Endothelial cell (in vitro differentiated cells): ENCODE measurements around the gene TPP2. TPM values are rescaled to one million over a fixed set of nuclear protein-coding genes. Genes with fewer than 3 reads are reported as not detected.

Experiments used
- DNase-seq: peaks from one replicate; pipeline ENCODE4 v3.0.0; 2021; ENCODE audit warnings: low spot score
- H3K27ac Mint-ChIP-seq: one replicate; pipeline ENCODE4 v1.8.0; 2021; ENCODE audit warnings: mixed read lengths, inconsistent platforms; ENCODE audit not compliant: unreplicated experiment
- H3K27me3 Mint-ChIP-seq: one replicate; pipeline ENCODE4 v1.8.0; 2021; ENCODE audit warnings: mild to moderate bottlenecking, moderate library complexity, mixed read lengths, inconsistent platforms; ENCODE audit not compliant: unreplicated experiment
- H3K36me3 Mint-ChIP-seq: one replicate; pipeline ENCODE4 v1.8.0; 2021; ENCODE audit warnings: mild to moderate bottlenecking, low read depth, mixed read lengths, inconsistent platforms; ENCODE audit not compliant: unreplicated experiment
- H3K4me1 Mint-ChIP-seq: one replicate; pipeline ENCODE4 v1.8.0; 2021; ENCODE audit warnings: mild to moderate bottlenecking, mixed read lengths, inconsistent platforms; ENCODE audit not compliant: unreplicated experiment
- H3K4me3 Mint-ChIP-seq: one replicate; pipeline ENCODE4 v1.8.0; 2021; ENCODE audit warnings: mild to moderate bottlenecking, mixed read lengths, inconsistent platforms; ENCODE audit not compliant: unreplicated experiment
- H3K9me3 Mint-ChIP-seq: one replicate; pipeline ENCODE4 v1.8.0; 2021; ENCODE audit warnings: mixed read lengths, inconsistent platforms; ENCODE audit not compliant: unreplicated experiment
- CTCF ChIP-seq: fragments of 200-600 bp; sonication (generic); IDR thresholded peaks from one replicate; pipeline ENCODE4 v1.5.0; 2021; ENCODE audit warnings: antibody characterized with exemption; ENCODE audit not compliant: unreplicated experiment
- long read RNA-seq: library from polyadenylated mRNA; unstranded; transcript quantifications from one replicate; pipeline ENCODE4 v2.0.0, GENCODE V29; 2020; ENCODE audit not compliant: unreplicated experiment
- total RNA-seq: library from RNA; stranded (reverse); fragmentation: NEBNext Ultra II Directional; extraction: Animal tissue kit (Norgen Biotek cat#: 25700); gene quantifications from one replicate; pipeline ENCODE4 v1.2.1, GENCODE V29; 2021; ENCODE audit not compliant: unreplicated experiment

Gene TPP2
- total RNA-seq: 91.2 TPM
- long read RNA-seq, partial matches to known transcripts: 17 of 19 reads
- long read RNA-seq, other reads (novel, unspliced or antisense): 1 of 19 reads

- peaks cover 61% of the 10 kb centered on the region for H3K4me1 Mint-ChIP-seq
- peak within 1 kb of the TSS; percentile 99 for H3K27ac Mint-ChIP-seq
- peaks cover 7% of the 10 kb centered on the region for H3K36me3 Mint-ChIP-seq
These were observed at the start of gene TPP2 for GRCh38 chr13:102596147-102597028. Gene TPP2, plus strand, starts transcription at chr13:102596986. Its CDS starts 53 bp downstream, at chr13:102597039.

GRCh38 chr13:102548811-102549210 is 48.0 kb upstream of the TPP2 start:
- H3K27me3 Mint-ChIP-seq: no peaks in the 10 kb centered on the region
- H3K4me3 Mint-ChIP-seq: no peak overlapping the region
- no peak overlapping the region for H3K27ac Mint-ChIP-seq
- no peaks in the 10 kb centered on the region for H3K36me3 Mint-ChIP-seq
- no peak for DNase-seq
- no peak for TF ChIP-seq CTCF
- no peaks in the 10 kb centered on the region for H3K4me1 Mint-ChIP-seq
- no peaks in the 10 kb centered on the region for H3K9me3 Mint-ChIP-seq

More at GRCh38 chr13:102596147-102597028, at the start of gene TPP2:
- peaks cover 11% of the 10 kb centered on the region for H3K27me3 Mint-ChIP-seq
- no peak for TF ChIP-seq CTCF
- H3K9me3 Mint-ChIP-seq: no peaks in the 10 kb centered on the region
- H3K4me3 Mint-ChIP-seq: peak within 1 kb of the TSS; percentile 100
- DNase-seq: peak; percentile 99

- H3K27me3 Mint-ChIP-seq: no peaks in the 10 kb centered on the region
- H3K4me3 Mint-ChIP-seq: no peak overlapping the region
- no peak overlapping the region for H3K27ac Mint-ChIP-seq
- DNase-seq: no peak
- H3K36me3 Mint-ChIP-seq: no peaks in the 10 kb centered on the region
- no peaks in the 10 kb centered on the region for H3K9me3 Mint-ChIP-seq
- TF ChIP-seq CTCF: no peak
- no peaks in the 10 kb centered on the region for H3K4me1 Mint-ChIP-seq
These were observed 46.3 kb upstream of the TPP2 start for GRCh38 chr13:102550507-102550906.

- no peaks in the 10 kb centered on the region for H3K36me3 Mint-ChIP-seq
- TF ChIP-seq CTCF: peak; percentile 26
- H3K27ac Mint-ChIP-seq: no peak overlapping the region
- H3K4me1 Mint-ChIP-seq: no peaks in the 10 kb centered on the region
- no peaks in the 10 kb centered on the region for H3K27me3 Mint-ChIP-seq
- H3K9me3 Mint-ChIP-seq: no peaks in the 10 kb centered on the region
- no peak overlapping the region for H3K4me3 Mint-ChIP-seq
- peak; percentile 29 for DNase-seq
These were observed 40.8 kb upstream of the TPP2 start for GRCh38 chr13:102555914-102556553.
